HEK293T (cell line): ENCODE results near the gene ZFX.

ENCODE experiments used
- ARNT ChIP-seq: fragments of 450-650 bp; IDR thresholded peaks from 2 replicates; pipeline ENCODE4 v1.6.1; 2017; ENCODE audit warnings: mild to moderate bottlenecking
- BHLHE40 ChIP-seq: fragments of 450-650 bp; IDR thresholded peaks from 2 replicates; pipeline ENCODE4 v1.6.1; 2016; ENCODE audit warnings: mild to moderate bottlenecking, moderate library complexity, borderline replicate concordance
- ELF4 ChIP-seq: fragments of 450-650 bp; IDR thresholded peaks from 2 replicates; pipeline ENCODE4 v1.6.1; 2017; ENCODE audit warnings: antibody characterized with exemption
- FOXA1 ChIP-seq: fragments of 450-650 bp; IDR thresholded peaks from 2 replicates; pipeline ENCODE4 v1.6.1; 2016; ENCODE audit warnings: mild to moderate bottlenecking
- FOXK2 ChIP-seq: fragments of 450-650 bp; IDR thresholded peaks from 2 replicates; pipeline ENCODE4 v1.6.1; 2016; ENCODE audit warnings: mild to moderate bottlenecking
- FOXM1 ChIP-seq: fragments of 450-650 bp; IDR thresholded peaks from 2 replicates; pipeline ENCODE4 v1.6.1; 2017; ENCODE audit warnings: mild to moderate bottlenecking, borderline replicate concordance
- LEF1 ChIP-seq: fragments of 450-650 bp; IDR thresholded peaks from 2 replicates; pipeline ENCODE4 v1.6.1; 2017; ENCODE audit warnings: mild to moderate bottlenecking, borderline replicate concordance
- NFRKB ChIP-seq: fragments of 450-650 bp; IDR thresholded peaks from 2 replicates; pipeline ENCODE4 v1.6.1; 2016; ENCODE audit warnings: mild to moderate bottlenecking, moderate library complexity
- SUZ12 ChIP-seq: fragments of 450-650 bp; IDR thresholded peaks from 2 replicates; pipeline ENCODE4 v1.6.1; 2016; ENCODE audit warnings: mild to moderate bottlenecking
- TARDBP ChIP-seq: fragments of 450-650 bp; IDR thresholded peaks from 2 replicates; pipeline ENCODE4 v1.6.1; 2016

GRCh38 chrX:24210190-24210589, 60.7 kb downstream of the ZFX start:
- TF ChIP-seq BHLHE40 (no peak), TARDBP (no peak), FOXM1 (no peak), LEF1 (no peak), FOXA1 (no peak), ARNT (no peak), NFRKB (no peak), ELF4 (no peak), FOXK2 (no peak), SUZ12 (no peak)
